ENCODE results near the gene ZNF365.

Gene ZNF365

DNA sequence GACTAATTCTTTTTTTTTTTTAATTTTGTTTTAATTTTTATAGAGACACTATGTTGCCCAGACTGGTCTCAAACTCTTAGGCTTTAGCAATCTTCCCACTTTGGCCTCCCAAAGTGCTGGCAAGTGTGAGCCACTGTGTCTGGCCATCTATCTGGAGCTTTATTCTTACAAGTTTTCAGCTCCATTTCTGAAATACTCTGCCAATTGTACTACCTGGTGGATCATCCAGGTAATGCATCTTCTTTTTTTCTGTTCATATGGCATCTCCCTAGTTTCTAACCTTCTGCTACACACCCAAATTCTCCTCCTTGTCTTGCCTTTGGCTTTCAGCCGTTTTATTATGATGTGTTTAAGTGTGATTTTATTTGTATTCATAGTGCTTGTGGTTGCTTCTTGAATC is 40.2 kb downstream of the ZNF365 start:
- TF ChIP-seq CTCF (IDR thresholded peaks at IDR 0.05; ENCODE audit: insufficient read depth, missing control alignments) = no peak
- FAIRE-seq (no peak), DNase-seq (ENCODE audit: insufficient read length, low spot score) (no peak)

- DNase-seq (ENCODE audit: insufficient read length, low spot score) = no peak
- FAIRE-seq = no peak
- no peak for TF ChIP-seq CTCF (IDR thresholded peaks at IDR 0.05; ENCODE audit: insufficient read depth, missing control alignments)
These were observed 48.0 kb downstream of the ZNF365 start for GRCh38 chr10:62422068-62422590.

GRCh38 chr10:62424026-62424425 is 49.9 kb downstream of the ZNF365 start:
- no peak for TF ChIP-seq CTCF (IDR thresholded peaks at IDR 0.05; ENCODE audit: insufficient read depth, missing control alignments)
- FAIRE-seq (no peak), DNase-seq (ENCODE audit: insufficient read length, low spot score) (no peak)

- FAIRE-seq (no peak), DNase-seq (ENCODE audit: insufficient read length, low spot score) (no peak)
- TF ChIP-seq CTCF (IDR thresholded peaks at IDR 0.05; ENCODE audit: insufficient read depth, missing control alignments) = no peak
These were observed 51.9 kb downstream of the ZNF365 start for GRCh38 chr10:62426086-62426485.

- no peak for TF ChIP-seq CTCF (IDR thresholded peaks at IDR 0.05; ENCODE audit: insufficient read depth, missing control alignments)
- FAIRE-seq = no peak
- DNase-seq (ENCODE audit: insufficient read length, low spot score) = no peak
These were observed 52.4 kb downstream of the ZNF365 start for GRCh38 chr10:62426600-62426999.

DNA sequence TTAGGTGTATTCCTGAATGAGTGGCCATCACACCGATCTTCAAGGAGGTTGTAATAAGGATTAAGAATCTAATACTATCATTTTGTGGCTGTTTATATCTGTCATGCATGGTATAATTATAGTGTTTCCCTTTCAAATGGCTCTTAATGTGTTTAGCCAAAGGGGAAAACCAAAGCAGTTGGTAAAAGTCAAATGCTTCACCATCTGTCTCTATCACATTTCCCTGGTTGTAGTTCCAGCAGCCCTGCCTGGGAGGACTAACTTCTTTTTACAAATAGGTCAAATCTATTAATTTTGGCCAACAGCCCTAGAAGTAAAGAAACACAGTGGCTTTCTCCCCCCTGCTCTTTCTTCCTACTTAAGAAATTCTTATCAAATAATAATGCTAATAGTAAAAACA is 56.7 kb downstream of the ZNF365 start:
- FAIRE-seq (no peak), DNase-seq (ENCODE audit: insufficient read length, low spot score) (no peak)
- no peak for TF ChIP-seq CTCF (IDR thresholded peaks at IDR 0.05; ENCODE audit: insufficient read depth, missing control alignments)

DNA sequence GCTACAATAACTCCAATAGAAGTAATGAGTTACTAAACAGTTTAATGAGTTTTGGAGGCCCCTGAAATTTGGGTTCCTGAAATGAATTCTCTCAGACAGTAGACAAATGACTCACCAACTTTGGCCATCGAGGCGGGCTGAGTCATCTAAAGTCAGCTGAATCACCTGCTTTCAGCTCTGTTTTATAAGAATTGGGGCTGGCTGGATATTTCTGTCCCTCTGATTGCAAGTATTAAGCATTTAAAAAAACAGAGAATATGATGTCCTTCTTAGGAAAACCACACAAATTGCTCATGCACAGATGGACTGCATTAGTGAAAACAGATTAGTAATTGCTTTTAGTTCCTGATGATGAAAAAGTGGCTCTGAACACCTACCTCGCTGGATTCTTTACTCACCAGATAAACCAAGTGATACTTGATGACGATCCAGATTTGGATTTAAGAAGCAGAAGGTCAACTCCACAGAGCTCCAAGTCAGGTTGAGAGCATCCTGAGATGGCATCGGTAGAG is 59.1 kb downstream of the ZNF365 start:
- TF ChIP-seq CTCF (IDR thresholded peaks at IDR 0.05; ENCODE audit: insufficient read depth, missing control alignments) = no peak
- no peak for DNase-seq (ENCODE audit: insufficient read length, low spot score)
- no peak for FAIRE-seq
